HG03378 (cell line): Measurements from ENCODE around the gene USP8.
"Not testable (repeated sequence)": the region's sequence is repeated elsewhere in the genome, so short reads cannot be mapped to it uniquely, and the experiment has no call there.

Source experiments
- ATAC-seq: cut with Tn5 transposase; IDR thresholded peaks from one replicate; pipeline ENCODE4 v1.9.1; 2021; ENCODE audit warnings: mild to moderate bottlenecking, moderate library complexity; ENCODE audit not compliant: unreplicated experiment

The USP8 gene

GRCh38 chr15:50424066-50424890, at the start of gene USP8:
USP8 (plus strand) TSS chr15:50424405; CDS start chr15:50439074, 14,669 bp downstream.
- ATAC-seq, result peak; percentile 92

GRCh38 chr15:50377867-50378751, 46.1 kb upstream of the USP8 start:
- peak; percentile 98 for ATAC-seq

DNA sequence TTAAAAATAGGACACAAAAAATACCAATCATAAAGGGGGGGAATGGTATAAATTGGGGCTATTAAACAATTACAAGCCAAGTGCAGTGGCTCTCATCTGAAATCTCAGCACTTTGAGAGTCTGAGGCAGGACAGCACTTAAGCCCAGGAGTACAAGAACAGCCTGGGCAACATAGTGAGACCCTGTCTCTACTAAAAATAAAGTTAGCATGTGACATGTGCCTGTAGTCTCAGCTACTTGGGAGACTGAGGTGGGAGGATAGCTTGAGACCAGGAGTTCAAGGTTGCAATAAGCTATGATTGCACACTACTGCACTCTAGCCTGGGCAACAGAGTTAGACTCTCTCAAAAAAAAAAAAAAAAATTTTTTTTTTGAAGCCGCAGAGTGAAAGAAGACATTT, 45.4 kb upstream of the USP8 start:
- ATAC-seq, result no peak

DNA sequence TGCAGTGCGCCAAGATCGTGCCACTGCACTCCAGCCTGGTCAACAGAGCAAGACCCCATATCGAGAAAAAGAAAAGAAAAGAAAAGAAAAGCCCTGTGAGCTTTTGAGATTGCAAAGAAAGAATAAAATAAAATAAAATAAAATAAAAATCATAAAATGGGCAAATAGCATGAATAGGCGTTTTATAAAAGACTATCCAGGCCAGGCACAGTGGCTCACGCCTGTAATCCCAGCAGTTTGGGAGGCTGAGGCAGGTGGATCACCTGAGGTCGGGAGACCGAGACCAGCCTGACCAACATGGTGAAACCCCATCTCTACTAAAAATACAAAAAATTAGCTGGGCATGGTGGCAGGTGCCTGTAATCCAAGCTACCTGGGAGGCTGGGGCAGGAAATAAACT, 44.8 kb upstream of the USP8 start:
- not testable (repeated sequence) for ATAC-seq

DNA sequence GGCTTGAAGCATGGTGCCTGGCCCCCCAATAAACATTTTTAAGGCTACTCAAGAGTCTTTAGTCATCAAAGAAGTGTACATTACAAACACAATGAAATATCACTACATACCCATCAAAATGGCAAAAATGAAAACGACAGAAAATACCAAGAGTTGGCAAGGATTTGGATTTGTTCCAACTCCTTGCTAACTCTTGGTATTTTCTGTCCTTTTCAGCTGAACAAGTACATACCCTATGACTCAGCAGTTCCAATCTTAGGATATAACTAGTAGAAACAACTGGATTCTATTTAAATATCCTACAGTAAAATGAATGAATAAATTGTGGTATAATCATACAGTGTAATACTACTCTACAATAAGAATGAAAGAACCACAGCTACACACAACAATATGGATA, 44.1 kb upstream of the USP8 start:
- no peak for ATAC-seq

DNA sequence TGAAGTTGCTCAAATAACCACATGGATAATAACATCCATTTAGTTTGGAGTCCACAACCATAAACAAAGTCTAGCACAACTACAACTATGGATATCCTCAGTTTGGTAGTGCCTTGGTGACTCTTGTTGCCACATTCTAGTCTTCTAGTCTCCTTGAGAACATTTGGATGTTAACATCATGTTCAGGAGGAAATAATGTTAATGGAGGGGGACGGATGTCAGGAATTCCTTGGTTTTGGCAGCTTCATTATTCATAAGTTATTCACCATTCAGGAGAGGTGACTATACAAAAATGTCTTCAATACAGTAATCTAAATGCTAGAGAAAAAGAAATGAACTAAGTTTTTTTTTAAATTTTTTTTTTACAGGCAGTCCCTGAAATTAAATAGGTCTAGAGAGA, 42.8 kb upstream of the USP8 start:
- ATAC-seq, result no peak

DNA sequence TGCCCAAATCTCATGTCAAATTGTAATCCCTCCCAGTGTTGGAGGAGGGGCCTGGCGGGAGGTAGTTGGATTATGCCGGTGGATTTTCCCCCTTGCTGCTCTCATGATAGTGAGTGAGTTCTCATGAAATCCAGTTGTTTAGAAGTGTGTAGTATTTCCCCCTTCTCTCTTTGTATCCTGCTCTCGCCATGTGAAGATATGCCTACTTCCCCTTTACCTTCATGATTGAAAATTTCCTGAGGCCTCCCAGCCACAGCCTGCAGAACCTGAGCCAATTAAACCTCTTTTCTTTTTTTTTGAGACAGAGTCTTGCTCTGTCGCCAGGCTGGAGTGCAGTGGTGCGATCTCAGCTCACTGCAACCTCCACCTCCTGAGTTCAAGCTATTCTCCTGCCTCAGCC, 41.8 kb upstream of the USP8 start:
- not testable (repeated sequence) for ATAC-seq

GRCh38 chr15:50390554-50391264, 33.5 kb upstream of the USP8 start:
- ATAC-seq, result peak; percentile 94

GRCh38 chr15:50391561-50391960, 32.6 kb upstream of the USP8 start:
- ATAC-seq, result not testable (repeated sequence)

DNA sequence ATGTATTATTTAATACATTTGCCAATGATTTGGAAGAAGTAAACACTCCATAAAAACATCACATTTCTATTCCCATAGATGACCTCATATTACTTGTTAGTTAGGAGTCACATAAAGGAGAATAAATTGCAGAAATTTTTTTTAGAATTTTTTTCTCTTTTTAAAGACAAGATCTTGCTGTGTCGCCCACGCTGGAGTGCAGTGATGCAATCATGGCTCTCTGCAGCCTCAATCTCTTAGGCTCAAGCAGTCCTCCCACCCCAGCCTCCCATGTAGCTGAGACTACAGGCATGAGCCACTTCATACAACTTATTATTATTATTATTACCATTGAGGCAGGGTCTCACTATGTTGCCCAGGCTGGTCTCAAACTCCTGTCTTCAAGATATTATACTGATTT, 12.3 kb upstream of the USP8 start:
- no peak for ATAC-seq

DNA sequence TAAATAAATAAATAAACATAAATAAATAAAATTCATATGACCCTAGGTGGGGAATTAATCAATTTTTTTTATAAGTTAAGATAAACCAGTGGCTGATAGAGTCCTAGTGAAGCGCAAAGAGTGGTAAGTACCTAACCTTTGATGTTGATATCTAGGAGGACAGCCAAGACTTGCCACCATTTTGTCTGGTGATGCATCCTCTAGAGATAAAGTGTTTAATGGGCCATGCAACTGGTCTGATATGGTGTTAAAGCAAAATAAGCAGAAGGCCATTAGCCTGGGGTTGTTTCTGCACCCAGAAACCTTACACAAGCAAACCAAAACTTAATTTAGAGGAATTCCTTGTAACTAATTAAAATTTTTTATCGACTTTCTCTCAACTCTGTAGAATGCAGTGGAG, 9.6 kb upstream of the USP8 start:
- no peak for ATAC-seq

- ATAC-seq, result no peak
These were observed 8.3 kb upstream of the USP8 start for GRCh38 chr15:50415752-50416404.

GRCh38 chr15:50416890-50417289, 7.3 kb upstream of the USP8 start:
- no peak for ATAC-seq

DNA sequence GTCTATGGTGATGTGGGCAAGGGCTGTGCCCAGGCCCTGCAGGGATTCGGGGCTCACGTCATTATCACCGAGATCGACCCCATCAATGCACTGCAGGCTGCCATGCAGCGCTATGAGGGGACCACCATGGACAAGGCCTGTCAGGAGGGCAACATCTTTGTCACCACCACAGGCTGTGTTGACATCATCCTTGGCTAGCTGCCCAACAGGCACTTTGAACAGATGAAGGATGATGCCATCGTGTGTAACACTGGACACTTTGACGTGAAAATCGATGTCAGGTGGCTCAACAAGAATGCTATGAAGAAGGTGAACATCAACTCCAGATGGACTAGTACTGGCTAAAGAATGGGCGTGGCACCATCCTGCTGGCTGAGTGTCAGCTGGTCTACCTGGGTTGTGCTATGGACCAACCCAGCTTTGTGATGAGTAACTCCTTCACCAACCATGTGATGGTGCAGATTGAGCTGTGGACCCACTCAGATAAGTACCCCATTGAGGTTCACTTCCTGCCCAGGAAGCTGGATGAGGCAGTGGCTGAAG, 6.1 kb upstream of the USP8 start:
- no peak for ATAC-seq

DNA sequence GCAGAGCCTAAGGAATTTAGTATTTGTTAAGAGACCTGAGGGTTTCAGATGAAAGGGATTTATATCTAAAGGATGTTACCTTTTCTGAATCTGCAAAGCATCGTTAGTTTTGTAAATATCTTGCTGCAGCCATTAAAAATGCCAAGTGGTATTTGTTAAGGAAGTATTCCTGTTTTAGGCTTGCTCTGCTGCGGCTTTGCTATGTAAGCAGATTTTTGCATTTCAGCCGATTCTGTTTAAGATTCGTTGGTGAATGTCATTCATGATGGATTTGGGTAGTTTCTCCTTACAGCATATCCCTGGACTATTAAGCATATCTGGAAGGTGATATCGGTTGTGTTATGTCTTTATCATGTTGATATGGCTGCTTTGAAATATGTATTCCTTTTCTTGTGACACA, 1.0 kb downstream of the USP8 start:
- no peak for ATAC-seq

- not testable (repeated sequence) for ATAC-seq
These were observed 1.6 kb downstream of the USP8 start for GRCh38 chr15:50425678-50426246.

GRCh38 chr15:50426428-50426827, 2.2 kb downstream of the USP8 start:
- ATAC-seq, result no peak

DNA sequence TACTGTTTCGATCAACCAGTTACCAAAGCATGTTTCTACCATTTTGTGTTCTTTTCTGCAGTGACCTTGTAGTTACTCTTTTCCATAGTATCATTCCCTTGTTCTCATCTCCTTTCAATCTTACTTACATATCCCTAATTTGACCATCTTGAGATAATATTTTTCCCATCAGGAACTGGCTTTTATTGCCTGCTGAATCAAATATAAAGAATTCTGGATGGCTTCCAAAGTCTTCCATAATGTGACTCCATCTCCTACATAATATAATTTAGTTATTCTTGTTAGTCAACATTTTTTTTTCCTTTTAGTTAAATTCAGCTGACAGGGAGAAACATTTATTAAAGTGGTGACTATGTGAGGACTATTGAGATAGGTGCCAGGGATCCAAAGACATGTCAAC, 7.0 kb downstream of the USP8 start:
- ATAC-seq, result no peak

GRCh38 chr15:50432230-50432629, 8.0 kb downstream of the USP8 start:
- ATAC-seq, result no peak

- ATAC-seq, result no peak
These were observed 11.6 kb downstream of the USP8 start for GRCh38 chr15:50435772-50436171.
